ENCODE data around the gene PNPLA7. TPM values are rescaled to one million over a fixed set of nuclear protein-coding genes. Genes with fewer than 3 reads are reported as not detected.

The PNPLA7 gene
- total RNA-seq, 1 donor from 2014 or later = 3.6 TPM

- H3K27ac Mint-ChIP-seq (ENCODE audit: unreplicated experiment) = no peak overlapping the region
- H3K4me1 Mint-ChIP-seq (ENCODE audit: low read depth) = peaks cover 3% of the 10 kb centered on the region
- DNase-seq (ENCODE audit: low spot score) = peak; percentile 85
- H3K4me3 Mint-ChIP-seq (ENCODE audit: unreplicated experiment) = no peak overlapping the region
- no peaks in the 10 kb centered on the region for H3K9me3 Mint-ChIP-seq (ENCODE audit: low read depth)
- no peaks in the 10 kb centered on the region for H3K36me3 Mint-ChIP-seq (ENCODE audit: low read depth)
- TF ChIP-seq, protein P1, sequence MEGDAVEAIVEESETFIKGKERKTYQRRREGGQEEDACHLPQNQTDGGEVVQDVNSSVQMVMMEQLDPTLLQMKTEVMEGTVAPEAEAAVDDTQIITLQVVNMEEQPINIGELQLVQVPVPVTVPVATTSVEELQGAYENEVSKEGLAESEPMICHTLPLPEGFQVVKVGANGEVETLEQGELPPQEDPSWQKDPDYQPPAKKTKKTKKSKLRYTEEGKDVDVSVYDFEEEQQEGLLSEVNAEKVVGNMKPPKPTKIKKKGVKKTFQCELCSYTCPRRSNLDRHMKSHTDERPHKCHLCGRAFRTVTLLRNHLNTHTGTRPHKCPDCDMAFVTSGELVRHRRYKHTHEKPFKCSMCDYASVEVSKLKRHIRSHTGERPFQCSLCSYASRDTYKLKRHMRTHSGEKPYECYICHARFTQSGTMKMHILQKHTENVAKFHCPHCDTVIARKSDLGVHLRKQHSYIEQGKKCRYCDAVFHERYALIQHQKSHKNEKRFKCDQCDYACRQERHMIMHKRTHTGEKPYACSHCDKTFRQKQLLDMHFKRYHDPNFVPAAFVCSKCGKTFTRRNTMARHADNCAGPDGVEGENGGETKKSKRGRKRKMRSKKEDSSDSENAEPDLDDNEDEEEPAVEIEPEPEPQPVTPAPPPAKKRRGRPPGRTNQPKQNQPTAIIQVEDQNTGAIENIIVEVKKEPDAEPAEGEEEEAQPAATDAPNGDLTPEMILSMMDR (IDR thresholded peaks at IDR 0.05) = no peak
- H3K27me3 Mint-ChIP-seq (ENCODE audit: low read depth) = no peaks in the 10 kb centered on the region
Observed at GRCh38 chr9:137437691-137438590, 112.3 kb downstream of the PNPLA7 start.

- TF ChIP-seq, protein P1 (IDR thresholded peaks at IDR 0.05) = no peak
- Mint-ChIP-seq H3K4me3 (ENCODE audit: unreplicated experiment) (no peak overlapping the region), H3K9me3 (ENCODE audit: low read depth) (no peaks in the 10 kb centered on the region), H3K4me1 (ENCODE audit: low read depth) (peaks cover 3% of the 10 kb centered on the region), H3K27ac (ENCODE audit: unreplicated experiment) (no peak overlapping the region), H3K36me3 (ENCODE audit: low read depth) (no peaks in the 10 kb centered on the region), H3K27me3 (ENCODE audit: low read depth) (no peaks in the 10 kb centered on the region)
- peak; percentile 93 for DNase-seq (ENCODE audit: low spot score)
Observed at GRCh38 chr9:137436761-137437600, 113.2 kb downstream of the PNPLA7 start.

- TF ChIP-seq, protein P1 (IDR thresholded peaks at IDR 0.05) = no peak
- peak; percentile 95 for DNase-seq (ENCODE audit: low spot score)
- no peaks in the 10 kb centered on the region for H3K36me3 Mint-ChIP-seq (ENCODE audit: low read depth)
- no peak overlapping the region for H3K27ac Mint-ChIP-seq (ENCODE audit: unreplicated experiment)
- H3K4me3 Mint-ChIP-seq (ENCODE audit: unreplicated experiment) = no peak overlapping the region
- H3K9me3 Mint-ChIP-seq (ENCODE audit: low read depth) = no peaks in the 10 kb centered on the region
- no peaks in the 10 kb centered on the region for H3K4me1 Mint-ChIP-seq (ENCODE audit: low read depth)
- H3K27me3 Mint-ChIP-seq (ENCODE audit: low read depth) = no peaks in the 10 kb centered on the region
Observed at GRCh38 chr9:137435980-137436760, 114.0 kb downstream of the PNPLA7 start.

GRCh38 chr9:137435381-137435891 is 114.8 kb downstream of the PNPLA7 start:
- no peak overlapping the region for H3K27ac Mint-ChIP-seq (ENCODE audit: unreplicated experiment)
- H3K9me3 Mint-ChIP-seq (ENCODE audit: low read depth) = no peaks in the 10 kb centered on the region
- DNase-seq (ENCODE audit: low spot score) = peak; percentile 88
- no peak overlapping the region for H3K4me3 Mint-ChIP-seq (ENCODE audit: unreplicated experiment)
- H3K36me3 Mint-ChIP-seq (ENCODE audit: low read depth) = no peaks in the 10 kb centered on the region
- no peaks in the 10 kb centered on the region for H3K27me3 Mint-ChIP-seq (ENCODE audit: low read depth)
- H3K4me1 Mint-ChIP-seq (ENCODE audit: low read depth) = no peaks in the 10 kb centered on the region
- TF ChIP-seq, protein P1 (IDR thresholded peaks at IDR 0.05) = no peak
